Fibroblast of skin of left biceps (primary cell): ENCODE results near the gene COL18A1.

Experiments
- DNase-seq, 2 experiments: peaks; one replicate each; pipeline ENCODE4 v3.0.0-alpha.2; 2013; ENCODE audit warnings: low read depth in 2 of 2

Gene COL18A1

GRCh38 chr21:45479691-45480675 is 75.0 kb downstream of the COL18A1 start:
- no peak for DNase-seq

GRCh38 chr21:45480701-45481500 is 75.9 kb downstream of the COL18A1 start:
- no peak for DNase-seq

GRCh38 chr21:45481566-45481965 is 76.6 kb downstream of the COL18A1 start:
- DNase-seq, result no peak

DNA sequence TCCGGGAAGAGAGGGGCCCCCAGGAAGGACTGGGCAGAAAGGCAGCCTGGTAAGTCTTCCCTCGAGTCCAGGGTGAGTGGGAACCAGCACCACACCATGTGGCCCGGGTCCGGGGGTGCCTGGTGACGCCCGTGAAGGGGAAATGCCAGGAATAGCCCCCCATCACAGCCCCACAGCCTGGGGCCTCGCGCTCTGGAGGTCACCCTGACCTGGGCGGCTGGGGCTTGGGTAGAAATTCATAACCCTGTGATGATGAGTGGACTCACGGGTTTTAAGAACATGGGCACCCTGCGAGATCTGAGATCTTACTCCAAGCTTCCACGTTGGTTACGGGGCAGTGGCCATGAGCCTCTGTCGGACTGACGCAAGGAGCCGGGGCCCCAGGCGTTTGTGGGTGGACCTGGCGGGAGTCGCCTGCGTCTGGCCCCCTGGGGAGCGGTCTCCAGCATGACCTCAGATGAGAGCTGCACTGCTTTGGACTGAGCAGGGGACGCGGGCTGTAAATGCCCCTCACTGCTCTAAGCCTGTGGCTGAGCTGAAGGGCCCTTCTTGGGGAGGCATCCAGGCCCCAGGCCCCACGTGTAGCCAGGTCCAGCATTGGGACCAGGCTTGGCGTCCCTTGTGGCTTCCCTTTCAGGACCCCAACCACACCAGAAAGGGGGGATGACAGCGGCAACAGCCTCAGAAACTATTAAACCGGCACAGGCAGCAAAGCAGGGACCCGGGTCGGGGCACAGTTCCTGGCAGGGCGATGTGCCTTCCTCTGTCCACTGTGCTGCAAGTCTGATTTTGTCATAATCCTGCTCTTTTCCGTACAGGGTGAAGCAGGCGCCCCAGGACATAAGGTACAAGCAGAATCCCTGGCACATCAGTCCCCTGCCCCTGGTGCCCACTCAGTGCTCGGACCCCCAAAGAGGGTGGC is 77.3 kb downstream of the COL18A1 start:
- DNase-seq, result no peak

DNA sequence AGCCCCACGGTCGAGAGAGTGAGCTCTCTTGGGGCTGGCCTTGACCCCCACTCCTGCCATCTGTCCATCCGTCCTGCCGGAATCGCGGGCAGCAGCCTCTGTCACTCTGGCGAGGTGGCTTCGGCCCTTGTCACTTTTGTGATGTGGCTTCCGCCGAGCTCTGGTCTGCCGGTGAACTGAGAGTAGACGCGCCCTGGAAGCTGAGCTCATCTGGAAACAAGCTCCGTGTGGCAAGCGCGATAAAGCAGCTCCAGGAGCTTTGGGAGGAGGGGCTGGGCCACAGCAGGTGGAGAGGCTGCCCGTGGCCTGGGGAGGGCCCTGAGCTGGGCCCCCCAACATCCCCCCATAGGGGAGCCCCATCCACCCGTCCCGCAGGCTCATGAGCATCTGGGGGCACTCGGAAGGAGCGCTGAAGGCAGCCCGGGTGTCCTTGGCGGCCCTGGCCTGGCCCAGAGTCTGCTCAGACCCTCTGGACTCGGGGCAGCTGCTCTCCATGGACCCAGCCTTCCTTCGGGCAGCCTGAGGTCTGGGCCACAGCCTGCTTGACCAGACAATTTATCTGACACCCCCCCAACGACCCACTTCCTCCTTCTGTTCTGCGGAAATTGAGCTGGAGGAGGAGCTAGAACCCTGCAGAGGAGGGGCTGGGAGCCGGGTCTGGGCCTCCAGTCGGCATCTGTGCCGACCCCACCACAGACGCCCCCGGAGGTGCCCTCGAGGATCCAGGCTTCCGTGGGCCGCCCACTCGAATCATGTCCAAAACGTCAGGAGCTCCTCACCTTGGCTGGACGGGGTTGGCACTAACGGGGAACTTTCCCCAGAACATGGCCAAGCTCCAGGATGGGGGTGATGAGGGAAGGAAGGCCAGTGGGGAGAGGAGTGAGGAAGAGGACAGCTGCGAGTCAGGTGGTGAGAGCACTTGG is 78.2 kb downstream of the COL18A1 start:
- DNase-seq, result no peak

GRCh38 chr21:45484318-45484717 is 79.4 kb downstream of the COL18A1 start:
- no peak for DNase-seq

DNA sequence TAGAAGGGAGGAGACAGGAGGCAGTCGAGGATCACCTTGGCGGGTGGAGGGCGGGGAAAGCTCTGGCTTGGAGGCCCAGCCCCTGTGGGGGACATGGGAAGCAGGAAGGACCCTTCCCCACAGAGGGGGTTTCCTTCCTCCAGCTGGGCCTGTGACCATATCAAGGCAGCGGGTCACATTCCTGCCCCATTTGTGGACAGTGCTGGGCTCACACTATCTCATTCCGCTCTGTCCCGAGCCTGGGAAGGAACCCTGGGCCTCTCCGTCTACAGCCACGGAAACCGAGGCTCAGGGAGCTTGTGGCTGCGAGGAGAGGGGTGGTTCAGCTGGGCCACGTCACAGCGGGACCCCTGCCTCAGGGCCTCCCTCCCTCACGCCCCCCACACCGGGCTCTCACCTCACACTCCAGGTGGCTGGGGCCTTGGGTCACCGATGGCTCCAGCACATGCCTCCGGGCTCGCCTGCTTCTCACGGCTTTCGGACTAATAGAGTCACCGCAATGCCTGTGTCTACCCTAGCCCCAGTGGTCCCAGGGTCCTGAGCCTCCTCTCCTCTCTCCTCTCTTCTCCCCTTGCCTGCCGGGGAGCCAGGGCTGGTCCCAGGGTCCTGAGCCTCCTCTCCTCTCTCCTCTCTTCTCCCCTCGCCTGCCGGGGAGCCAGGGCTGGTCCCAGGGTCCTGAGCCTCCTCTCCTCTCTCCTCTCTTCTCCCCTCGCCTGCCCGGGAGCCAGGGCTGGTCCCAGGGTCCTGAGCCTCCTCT is 80.9 kb downstream of the COL18A1 start:
- DNase-seq, result no peak

DNA sequence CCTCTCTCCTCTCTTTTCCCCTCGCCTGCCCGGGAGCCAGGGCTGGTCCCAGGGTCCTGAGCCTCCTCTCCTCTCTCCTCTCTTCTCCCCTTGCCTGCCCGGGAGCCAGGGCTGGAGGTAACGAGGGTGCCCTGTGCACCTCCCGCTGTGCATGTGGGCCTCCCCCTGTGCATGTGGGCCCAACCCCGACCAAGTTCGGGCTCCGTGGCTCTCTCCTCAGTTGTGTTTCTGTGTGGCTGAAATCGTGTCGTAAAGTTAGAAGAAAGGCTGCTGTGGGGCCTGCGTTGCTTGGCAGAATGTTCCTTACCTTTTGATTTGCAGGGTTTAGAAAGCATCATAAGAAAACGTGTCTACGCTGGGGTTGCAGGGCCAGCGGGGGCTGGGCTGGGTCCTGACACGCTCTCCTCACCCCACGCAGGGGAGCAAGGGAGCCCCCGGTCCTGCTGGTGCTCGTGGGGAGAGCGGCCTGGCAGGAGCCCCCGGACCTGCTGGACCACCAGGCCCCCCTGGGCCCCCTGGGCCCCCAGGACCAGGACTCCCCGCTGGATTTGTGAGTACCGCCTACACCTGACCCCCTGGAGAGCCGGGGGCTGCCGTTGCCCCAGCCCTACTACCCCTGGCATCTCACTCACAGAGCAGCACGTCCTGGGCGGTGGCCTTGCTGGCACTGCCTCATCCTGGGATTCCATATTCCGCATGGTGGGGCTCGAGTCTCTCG is 81.6 kb downstream of the COL18A1 start:
- no peak for DNase-seq

GRCh38 chr21:45487161-45487806 is 82.3 kb downstream of the COL18A1 start:
- DNase-seq, result no peak

- no peak for DNase-seq
Measured at GRCh38 chr21:45487891-45488600, 83.1 kb downstream of the COL18A1 start.

- DNase-seq, result no peak
Measured at GRCh38 chr21:45488931-45489721, 84.2 kb downstream of the COL18A1 start.

DNA sequence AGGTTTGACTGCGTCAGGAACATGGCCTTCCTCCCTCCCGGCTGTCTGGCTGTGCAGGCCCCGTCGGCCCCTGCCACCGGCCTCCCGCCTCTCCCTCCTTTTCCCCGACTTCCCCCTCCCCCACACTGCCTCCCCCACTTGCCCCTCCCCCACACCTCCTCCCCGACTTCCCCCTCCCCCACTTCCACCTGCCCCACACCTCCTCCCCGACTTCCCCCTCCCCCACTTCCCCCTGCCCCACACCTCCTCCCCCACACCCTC is 84.7 kb downstream of the COL18A1 start:
- DNase-seq, result no peak

DNA sequence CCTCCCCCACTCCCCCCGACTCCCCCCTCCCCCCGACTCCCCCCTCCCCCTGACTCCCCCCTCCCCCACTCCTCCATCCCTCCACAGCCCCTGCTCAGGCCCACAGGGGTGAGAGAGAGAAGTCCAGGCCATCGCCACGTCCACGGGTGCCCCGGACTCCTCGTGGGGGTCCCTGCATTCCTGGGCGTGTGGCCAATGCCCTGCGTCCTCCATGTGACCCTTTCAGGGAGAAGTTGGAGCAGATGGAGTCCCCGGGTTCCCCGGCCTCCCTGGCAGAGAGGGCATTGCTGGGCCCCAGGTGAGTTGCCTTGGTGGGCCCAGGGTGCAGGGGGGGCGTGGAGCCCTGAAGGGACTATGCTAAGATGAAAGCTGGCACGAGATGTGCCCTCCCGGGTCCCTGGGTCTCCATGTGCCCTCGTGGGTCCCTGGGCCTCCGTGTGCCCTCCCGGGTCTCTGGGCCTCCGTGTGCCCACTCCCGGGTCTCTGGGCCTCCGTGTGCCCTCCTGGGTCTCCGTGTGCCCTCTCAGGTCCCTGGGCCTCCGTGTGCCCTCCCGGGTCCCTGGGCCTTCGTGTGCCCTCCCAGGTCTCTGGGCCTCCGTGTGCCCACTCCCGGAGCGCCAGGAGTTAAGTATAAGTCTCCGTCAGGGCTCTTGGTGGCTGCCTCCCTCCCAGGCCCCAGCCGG is 85.2 kb downstream of the COL18A1 start:
- no peak for DNase-seq

DNA sequence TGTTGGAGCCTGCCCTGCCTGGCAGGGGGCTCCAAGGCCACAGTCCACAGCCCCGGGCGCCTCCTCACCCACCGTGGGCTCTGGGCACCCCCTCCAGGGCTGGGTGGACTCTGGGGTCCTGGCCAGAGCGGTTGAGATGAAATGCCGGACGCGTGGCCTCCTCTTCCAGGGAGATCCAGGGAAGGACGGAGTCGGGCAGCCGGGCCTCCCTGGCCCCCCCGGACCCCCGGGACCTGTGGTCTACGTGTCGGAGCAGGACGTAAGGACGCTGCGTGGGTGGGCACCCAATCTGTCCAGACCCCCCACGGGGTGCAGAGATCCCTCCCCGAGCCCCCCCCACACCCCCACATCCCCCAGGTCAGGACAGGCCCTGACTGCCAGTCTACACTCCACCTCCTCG is 86.1 kb downstream of the COL18A1 start:
- DNase-seq, result no peak

GRCh38 chr21:45491623-45492022 is 86.7 kb downstream of the COL18A1 start:
- no peak for DNase-seq

- DNase-seq, result no peak
Measured at GRCh38 chr21:45492765-45493164, 87.8 kb downstream of the COL18A1 start.
